GM13977 (cell line): Measurements from ENCODE around the gene C3orf62.

Source experiments
- DNase-seq: peaks from one replicate; pipeline ENCODE4 v3.0.0; 2012; ENCODE audit warnings: low spot score
- CTCF ChIP-seq: IDR thresholded peaks from 2 replicates; pipeline ENCODE4 v1.5.1; 2012; ENCODE audit warnings: mild to moderate bottlenecking, control low read depth; ENCODE audit not compliant: insufficient read depth; ENCODE audit errors: extremely low read depth, missing control alignments
- in situ Hi-C: fragments of 300-500 bp; cut with MboI; formaldehyde crosslinking; loops from one replicate; pipeline ENCODE4 v1.12.0; 2022; ENCODE audit warnings: low sequenced_read_pairs, low pct_unique_long_range_greater_than_20kb, mixed read lengths, inconsistent platforms; ENCODE audit not compliant: unreplicated experiment

C3orf62 gene

GRCh38 chr3:49305608-49306007 is 28.6 kb upstream of the C3orf62 start:
- TF ChIP-seq CTCF: no peak
- in situ Hi-C loops: no loop called here
- DNase-seq: no peak

DNA sequence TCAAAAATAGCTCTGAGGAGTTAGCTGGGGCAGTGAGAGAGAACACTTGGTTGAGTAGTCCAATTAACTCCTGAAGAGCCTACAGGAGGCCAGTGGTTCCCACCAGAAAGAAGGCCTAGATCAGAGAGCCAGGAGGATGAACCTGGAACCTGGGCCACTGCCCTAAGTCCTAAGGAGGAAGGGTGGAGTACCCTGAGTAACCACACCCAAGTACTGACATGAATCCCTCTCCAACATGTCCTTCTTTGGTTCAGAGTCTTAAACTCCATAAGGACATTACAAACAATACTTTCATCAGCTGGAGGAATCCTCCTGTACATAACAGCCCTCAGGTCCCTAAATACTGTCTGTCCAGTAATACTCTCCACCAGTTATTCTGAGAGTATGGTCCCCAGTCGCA is 25.6 kb upstream of the C3orf62 start:
- in situ Hi-C loops: no loop called here
- DNase-seq: no peak
- TF ChIP-seq CTCF: no peak

DNA sequence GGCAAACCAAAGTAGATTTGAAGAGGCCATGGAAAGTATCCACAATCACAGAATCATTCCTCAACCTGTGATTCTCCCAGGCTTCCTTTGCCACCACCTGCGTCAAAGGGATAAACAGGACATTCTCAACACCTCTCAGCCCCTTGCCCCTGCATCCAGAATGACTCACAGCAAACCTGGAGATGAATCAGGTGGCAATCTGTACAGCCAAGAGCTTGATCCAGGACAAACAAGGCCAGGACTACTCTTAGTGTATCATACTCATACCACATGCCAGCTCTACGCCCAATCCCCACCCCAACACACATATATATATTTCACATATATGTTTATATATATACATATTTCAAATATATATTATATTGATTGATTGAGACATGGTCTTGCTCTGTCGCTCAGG is 23.6 kb upstream of the C3orf62 start:
- no peak for TF ChIP-seq CTCF
- no peak for DNase-seq
- in situ Hi-C loops: no loop called here

GRCh38 chr3:49298511-49298910 is 21.5 kb upstream of the C3orf62 start:
- in situ Hi-C loops: no loop called here

GRCh38 chr3:49296781-49297411 is 19.9 kb upstream of the C3orf62 start:
- DNase-seq: no peak
- in situ Hi-C loops: no loop called here
- TF ChIP-seq CTCF: no peak

More at GRCh38 chr3:49298511-49298910, 21.5 kb upstream of the C3orf62 start:
- no peak for DNase-seq
- no peak for TF ChIP-seq CTCF

DNA sequence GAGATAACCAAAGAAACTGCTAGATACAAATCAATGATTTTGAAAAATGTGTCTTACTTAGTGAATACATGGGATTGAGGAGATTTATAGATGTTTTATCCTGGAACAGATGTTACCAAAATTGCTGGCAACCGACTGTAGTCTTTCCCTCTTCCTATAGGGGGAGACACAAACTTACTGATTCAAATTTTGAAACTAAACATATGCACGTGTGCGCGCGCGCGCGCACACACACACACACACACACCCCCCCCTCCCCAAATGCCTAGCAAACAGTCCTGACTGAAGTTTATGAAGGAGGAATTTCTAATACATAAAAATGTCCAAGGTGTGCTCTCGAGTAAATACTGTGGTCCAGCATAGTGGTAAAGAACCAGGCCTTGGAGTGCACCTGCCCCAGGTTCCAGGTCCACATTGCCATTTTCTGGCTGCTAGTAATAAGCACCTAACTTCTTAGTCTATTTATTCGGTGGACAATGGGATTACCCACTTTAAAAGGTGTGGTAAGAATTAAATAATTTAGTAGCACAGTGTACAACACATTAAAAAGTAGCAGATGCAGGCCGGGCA is 18.5 kb upstream of the C3orf62 start:
- in situ Hi-C loops: no loop called here
- DNase-seq: no peak
- TF ChIP-seq CTCF: peak; percentile 55
